AG04449 (cell line): Measurements from ENCODE around the gene ADAMTSL5.
"Not testable (repeated sequence)": the region's sequence is repeated elsewhere in the genome, so short reads cannot be mapped to it uniquely, and the experiment has no call there.

ENCODE experiments used
- CTCF ChIA-PET: fragments of 350-600 bp; formaldehyde crosslinking; extraction: SDS; loops from one replicate; lab custom pipeline; 2021; ENCODE audit warnings: antibody characterized with exemption; lab: Yijun Ruan, JAX
- POLR2A ChIA-PET: fragments of 400-600, 350-600 bp; formaldehyde crosslinking; extraction: SDS; loops from one replicate; lab custom pipeline; 2020; ENCODE audit warnings: antibody characterized with exemption, inconsistent platforms; lab: Yijun Ruan, JAX
- DNase-seq: peaks from one replicate; pipeline ENCODE4 v3.0.0-alpha.2; 2010; ENCODE audit warnings: low read depth, low spot score
- H3K4me3 ChIP-seq: 2 replicates; pipeline ENCODE4 v1.5.1; 2011; ENCODE audit warnings: low read depth, mild to moderate bottlenecking, control low read depth, low read length
- CTCF ChIP-seq: IDR thresholded peaks from one replicate; pipeline ENCODE4 v1.5.1; 2011; ENCODE audit warnings: mild to moderate bottlenecking, moderate library complexity, low read length, control low read depth, inconsistent platforms; ENCODE audit not compliant: insufficient read depth; ENCODE audit errors: missing control alignments

ADAMTSL5 gene

GRCh38 chr19:1501200-1501595 is 11.6 kb downstream of the ADAMTSL5 start:
- DNase-seq: no peak
- TF ChIP-seq CTCF: no peak
- H3K4me3 ChIP-seq: no peak overlapping the region
- CTCF ChIA-PET: no interaction called here
- POLR2A ChIA-PET: no interaction called here

GRCh38 chr19:1499231-1499630 is 13.6 kb downstream of the ADAMTSL5 start:
- CTCF ChIA-PET, POLR2A ChIA-PET, H3K4me3 ChIP-seq, DNase-seq: not testable (repeated sequence)

- CTCF ChIA-PET: no interaction called here
- TF ChIP-seq CTCF: no peak
- no peak for DNase-seq
- POLR2A ChIA-PET: no interaction called here
- H3K4me3 ChIP-seq: no peak overlapping the region
These were observed 15.1 kb downstream of the ADAMTSL5 start for GRCh38 chr19:1497578-1498235.

GRCh38 chr19:1496714-1497577 is 15.9 kb downstream of the ADAMTSL5 start:
- ChIA-PET CTCF (no interaction called here), POLR2A (no interaction called here)
- no peak for DNase-seq
- TF ChIP-seq CTCF: no peak
- H3K4me3 ChIP-seq: no peak overlapping the region

GRCh38 chr19:1495799-1496713 is 16.8 kb downstream of the ADAMTSL5 start:
- DNase-seq: no peak
- CTCF ChIA-PET: no interaction called here
- no peak for TF ChIP-seq CTCF
- H3K4me3 ChIP-seq: no peak overlapping the region
- POLR2A ChIA-PET: no interaction called here

- no peak for DNase-seq
- H3K4me3 ChIP-seq: no peak overlapping the region
- POLR2A ChIA-PET: no interaction called here
- TF ChIP-seq CTCF: no peak
- CTCF ChIA-PET: no interaction called here
These were observed 17.6 kb downstream of the ADAMTSL5 start for GRCh38 chr19:1495051-1495798.
